ENCODE data around the gene GPATCH1.

GRCh38 chr19:33063753-33064457 is 17.1 kb upstream of the GPATCH1 start:
- TF ChIP-seq CTCF (conservative IDR thresholded peaks at IDR 0.05; ENCODE audit: low read length) (no peak), EZH2phosphoT487 (IDR thresholded peaks at IDR 0.05; ENCODE audit: borderline replicate concordance, low read depth, low read length) (no peak)

Measured in OCI-LY7 (cell line).